ENCODE results near the gene PABPN1. TPM values are rescaled to one million over a fixed set of nuclear protein-coding genes. Genes with fewer than 3 reads are reported as not detected.
A peak's percentile ranks its signal among the peaks of the same experiment; 100 is the strongest.

PABPN1 gene
- total RNA-seq, 2 experiments from 2014 or later = 225 to 269 TPM

DNA sequence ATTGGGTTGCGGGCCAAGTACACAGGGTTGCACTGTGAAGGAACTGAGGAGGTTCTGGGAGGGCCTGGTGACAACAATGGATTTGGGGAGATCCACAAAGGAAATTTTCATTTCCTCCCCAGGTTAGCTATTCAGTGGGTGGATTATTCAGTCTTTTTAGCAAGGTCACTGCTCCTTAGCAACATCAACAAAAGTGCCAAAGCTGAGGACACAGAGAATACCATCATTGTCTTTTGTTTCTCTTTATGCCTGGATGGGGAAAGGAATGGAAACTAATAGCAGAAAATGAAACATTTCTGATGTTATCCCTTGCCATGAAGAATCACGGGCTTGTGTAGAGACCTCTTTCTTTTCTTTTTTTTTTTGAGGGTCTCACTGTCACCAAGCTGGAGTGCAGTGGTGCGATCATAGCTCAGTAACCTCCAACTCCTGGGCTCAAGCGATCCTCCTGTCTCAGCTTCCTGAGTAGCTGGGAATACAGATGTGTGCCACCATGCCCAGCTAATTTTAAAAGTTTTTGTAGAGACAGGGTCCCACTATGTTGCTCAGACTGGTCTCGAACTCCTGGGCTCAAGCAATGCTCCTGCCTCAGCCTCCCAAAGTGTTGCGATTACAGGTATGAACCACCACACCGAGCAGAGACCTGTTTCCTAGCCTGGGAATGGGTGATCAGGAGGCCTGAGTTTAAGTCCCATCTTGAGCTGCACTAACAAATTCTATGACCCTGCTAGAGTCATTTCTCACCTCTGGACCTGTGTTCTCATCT lies 25.1 kb upstream of the PABPN1 start:
- H3K9me3 Mint-ChIP-seq (ENCODE audit: low read depth) = no peaks in the 10 kb centered on the region

DNA sequence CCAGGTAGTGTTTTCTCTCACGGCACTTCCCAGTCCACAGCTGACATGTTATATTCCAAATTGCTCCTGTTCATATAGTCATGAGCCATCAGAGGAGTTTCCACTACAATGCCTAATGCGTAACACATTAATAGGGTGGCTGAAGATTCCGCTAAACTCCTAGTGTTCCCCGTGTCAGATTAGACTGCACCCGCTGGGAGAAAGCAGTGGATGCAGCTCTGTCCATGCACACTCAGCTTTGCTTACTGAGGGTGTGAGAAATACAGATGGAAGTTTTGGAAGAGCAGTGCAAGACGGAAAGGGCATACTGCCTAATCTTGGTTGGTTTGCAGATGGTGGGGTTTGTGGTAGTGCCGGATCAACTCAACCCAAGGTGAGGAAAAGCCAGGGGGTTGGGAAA lies 24.2 kb upstream of the PABPN1 start:
- Mint-ChIP-seq H3K9me3 (ENCODE audit: low read depth) (no peaks in the 10 kb centered on the region), H3K36me3 (peaks cover 21% of the 10 kb centered on the region), H3K27ac (no peak overlapping the region), H3K27me3 (no peaks in the 10 kb centered on the region), H3K4me1 (peaks cover 26% of the 10 kb centered on the region), H3K4me3 (no peak overlapping the region)
- CTCF ChIA-PET = interaction anchor here (0.6 to 9.6 kb wide), 7 partner anchors 9 to 408 kb away, joined by 3 to 51 read pairs (median 5); partner anchors contain the start of gene HOMEZ
- ATAC-seq (no peak), DNase-seq (peak; percentile 33)

More for the DNA sequence above, 25.1 kb upstream of the PABPN1 start:
- peaks cover 21% of the 10 kb centered on the region for H3K36me3 Mint-ChIP-seq
- DNase-seq (no peak), ATAC-seq (no peak)
- CTCF ChIA-PET = interaction anchor here (0.9 to 9.6 kb wide), 8 partner anchors 8 to 228 kb away, joined by 3 to 51 read pairs (median 4); partner anchors contain the start of gene HOMEZ
- H3K27me3 Mint-ChIP-seq = no peaks in the 10 kb centered on the region
- H3K4me3 Mint-ChIP-seq = no peak overlapping the region
- no peak overlapping the region for H3K27ac Mint-ChIP-seq
- peaks cover 26% of the 10 kb centered on the region for H3K4me1 Mint-ChIP-seq

DNA sequence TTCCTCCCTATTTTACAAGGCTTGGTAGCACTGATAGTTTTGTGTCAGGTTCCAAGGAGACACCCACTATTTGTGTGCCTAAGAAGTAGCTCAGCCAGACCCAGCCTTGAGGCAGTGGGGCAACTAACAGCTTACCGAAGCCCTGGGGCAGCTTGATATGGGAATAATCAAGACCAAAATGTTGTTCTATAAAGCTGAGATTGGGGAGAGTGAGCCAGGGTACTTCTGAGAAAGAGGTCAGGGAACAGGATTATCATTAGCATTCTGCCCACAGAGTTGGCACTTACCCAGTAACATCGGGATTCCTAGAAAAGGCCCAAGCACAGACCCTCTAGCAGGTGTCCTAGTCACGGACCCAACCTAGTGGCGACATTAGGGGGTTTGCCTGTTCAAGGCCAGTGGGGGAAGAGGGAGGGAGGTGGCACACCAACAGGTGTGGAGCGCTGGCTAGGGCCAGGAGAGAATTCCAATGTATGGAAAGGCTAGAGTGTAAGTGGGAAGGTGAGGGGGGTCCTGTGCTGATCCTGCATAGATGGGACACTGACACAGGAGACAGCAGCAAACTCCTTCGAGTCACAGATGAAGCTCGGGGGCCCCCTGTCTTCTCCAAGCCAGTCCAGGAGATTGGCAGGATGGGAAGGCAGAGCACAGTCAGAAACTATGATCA lies 23.5 kb upstream of the PABPN1 start:
- DNase-seq = peak; percentile 21
- Mint-ChIP-seq H3K27me3 (no peaks in the 10 kb centered on the region), H3K4me1 (peaks cover 26% of the 10 kb centered on the region), H3K4me3 (no peak overlapping the region), H3K36me3 (peaks cover 23% of the 10 kb centered on the region), H3K27ac (no peak overlapping the region), H3K9me3 (ENCODE audit: low read depth) (no peaks in the 10 kb centered on the region)
- ATAC-seq = no peak
- CTCF ChIA-PET = interaction anchor here (1.3 to 9.6 kb wide), 5 partner anchors 10 to 229 kb away, joined by 3 to 119 read pairs (median 6); partner anchors contain the start of genes HOMEZ and PABPN1

DNA sequence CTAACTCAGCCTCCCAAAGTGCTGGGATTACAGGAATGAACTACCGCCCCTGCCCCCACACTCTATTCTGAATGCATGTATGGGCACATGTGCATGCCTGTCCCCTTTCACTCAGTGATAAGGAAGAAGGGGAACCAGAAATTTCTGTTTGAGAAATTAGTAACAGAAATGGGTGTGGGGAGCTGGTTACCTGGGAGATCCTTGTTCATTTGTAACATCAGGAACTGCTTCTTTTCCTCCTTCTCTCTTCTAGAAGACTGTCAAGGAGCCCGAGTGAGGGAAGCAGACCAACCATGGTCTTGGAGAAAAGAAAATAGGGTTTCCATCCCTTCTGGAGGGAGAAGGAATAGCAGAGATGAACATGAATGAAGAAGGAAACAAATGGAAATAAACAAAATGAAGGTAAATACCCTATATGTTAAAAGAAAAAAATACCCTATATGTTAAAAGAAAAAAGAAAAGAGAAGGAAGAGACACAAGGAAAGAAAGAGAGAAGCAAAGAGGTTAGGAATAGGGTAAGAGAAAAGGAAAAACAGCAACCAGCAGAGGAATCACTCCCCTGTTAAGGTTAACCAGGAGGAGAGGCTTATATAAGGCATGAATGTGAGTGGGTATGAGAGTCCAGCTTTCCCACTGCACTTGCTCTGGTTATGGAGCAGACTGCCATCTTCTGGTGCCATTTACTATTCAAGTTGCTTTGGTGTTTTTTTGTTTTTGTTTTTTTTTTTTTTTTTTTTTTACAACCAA lies 21.9 kb upstream of the PABPN1 start:
- Mint-ChIP-seq H3K27me3 (no peaks in the 10 kb centered on the region), H3K36me3 (peaks cover 23% of the 10 kb centered on the region), H3K9me3 (ENCODE audit: low read depth) (no peaks in the 10 kb centered on the region), H3K4me3 (peak overlapping the region; percentile 96), H3K4me1 (peaks cover 26% of the 10 kb centered on the region), H3K27ac (no peak overlapping the region)
- CTCF ChIA-PET = interaction anchor here (0.6 to 8.9 kb wide), 8 partner anchors 10 to 268 kb away, joined by 3 to 119 read pairs (median 4); partner anchors contain the start of genes AP1G2, CEBPE, HOMEZ and PABPN1
- no peak for ATAC-seq
- peak; percentile 40 for DNase-seq

DNA sequence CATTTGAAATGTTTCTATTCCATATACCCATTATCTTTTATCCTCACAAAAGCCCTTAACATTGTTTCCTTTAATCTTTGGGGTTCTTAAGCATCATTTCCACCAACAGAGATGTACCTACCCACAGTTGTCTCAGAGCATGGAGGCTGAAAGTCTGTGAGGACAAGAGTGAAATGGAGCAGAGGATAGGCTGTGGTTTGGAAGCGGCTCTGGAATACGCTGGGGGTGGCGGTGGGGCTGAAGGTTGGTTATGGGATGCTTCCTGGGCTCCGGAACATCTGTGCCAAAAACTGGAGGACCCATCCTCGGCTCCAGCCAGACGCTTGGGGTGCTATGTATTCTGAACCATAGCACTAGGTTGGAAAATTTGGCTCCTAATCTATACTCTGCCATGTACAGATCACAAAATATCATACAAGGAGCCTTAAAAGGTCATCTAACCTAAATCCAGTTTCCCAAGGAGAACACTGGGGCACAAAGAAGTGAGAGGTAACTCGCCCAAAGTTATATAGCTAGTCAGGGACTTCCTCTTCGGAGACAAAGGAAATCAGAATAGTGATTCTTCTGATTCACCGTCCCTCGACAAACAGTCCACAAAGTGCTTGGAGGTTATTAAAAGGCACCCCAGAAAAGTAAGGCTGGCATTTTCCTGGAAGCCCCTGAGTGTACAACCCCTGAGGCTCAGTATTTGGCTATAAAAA lies 21.1 kb upstream of the PABPN1 start:
- no peaks in the 10 kb centered on the region for H3K9me3 Mint-ChIP-seq (ENCODE audit: low read depth)
- CTCF ChIA-PET = interaction anchor here (0.6 to 8.9 kb wide), 12 partner anchors 8 to 267 kb away, joined by 3 to 119 read pairs (median 4); partner anchors contain the start of genes AP1G2, CEBPE, HOMEZ and PABPN1

DNA sequence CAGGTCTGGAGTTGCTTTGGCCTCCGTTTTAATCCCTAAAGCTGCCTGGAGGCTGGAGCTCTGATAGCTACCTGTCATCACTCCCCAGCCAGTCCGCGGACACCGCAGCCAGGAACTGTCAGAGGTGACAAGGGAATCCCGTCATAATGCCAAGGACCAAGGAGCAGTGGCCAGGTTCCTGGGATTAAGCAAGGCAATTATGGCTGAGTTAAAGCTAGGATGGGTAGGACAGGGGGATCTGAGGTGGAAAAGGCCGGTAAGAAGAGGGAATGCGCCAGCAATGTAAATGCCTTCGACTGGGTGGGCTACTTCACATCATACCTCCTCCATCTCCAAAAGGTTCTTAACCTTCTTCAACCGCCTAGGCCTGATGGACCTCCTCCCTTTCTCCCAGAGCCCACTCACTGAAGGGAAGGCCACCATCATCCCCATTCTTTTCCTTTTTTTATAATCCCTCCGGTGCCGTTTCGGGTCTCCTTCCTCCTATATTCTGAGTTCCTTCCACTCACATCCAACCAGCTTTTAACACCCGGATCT lies 20.5 kb upstream of the PABPN1 start:
- Mint-ChIP-seq H3K27ac (peak overlapping the region; percentile 92), H3K4me3 (peak overlapping the region; percentile 96), H3K9me3 (ENCODE audit: low read depth) (no peaks in the 10 kb centered on the region), H3K36me3 (peaks cover 18% of the 10 kb centered on the region), H3K4me1 (peaks cover 18% of the 10 kb centered on the region), H3K27me3 (peaks cover 5% of the 10 kb centered on the region)
- DNase-seq (peak; percentile 43), ATAC-seq (no peak)
- CTCF ChIA-PET = interaction anchor here (0.6 to 8.9 kb wide), 11 partner anchors 9 to 243 kb away, joined by 3 to 119 read pairs (median 4); partner anchors contain the start of genes CEBPE, HOMEZ and PABPN1

More for the DNA sequence above, 21.1 kb upstream of the PABPN1 start:
- peaks cover 21% of the 10 kb centered on the region for H3K36me3 Mint-ChIP-seq
- peaks cover 5% of the 10 kb centered on the region for H3K27me3 Mint-ChIP-seq
- ATAC-seq = no peak
- H3K4me3 Mint-ChIP-seq = peak overlapping the region; percentile 96
- peak; percentile 39 for DNase-seq
- H3K4me1 Mint-ChIP-seq = peaks cover 21% of the 10 kb centered on the region
- peak overlapping the region; percentile 92 for H3K27ac Mint-ChIP-seq

DNA sequence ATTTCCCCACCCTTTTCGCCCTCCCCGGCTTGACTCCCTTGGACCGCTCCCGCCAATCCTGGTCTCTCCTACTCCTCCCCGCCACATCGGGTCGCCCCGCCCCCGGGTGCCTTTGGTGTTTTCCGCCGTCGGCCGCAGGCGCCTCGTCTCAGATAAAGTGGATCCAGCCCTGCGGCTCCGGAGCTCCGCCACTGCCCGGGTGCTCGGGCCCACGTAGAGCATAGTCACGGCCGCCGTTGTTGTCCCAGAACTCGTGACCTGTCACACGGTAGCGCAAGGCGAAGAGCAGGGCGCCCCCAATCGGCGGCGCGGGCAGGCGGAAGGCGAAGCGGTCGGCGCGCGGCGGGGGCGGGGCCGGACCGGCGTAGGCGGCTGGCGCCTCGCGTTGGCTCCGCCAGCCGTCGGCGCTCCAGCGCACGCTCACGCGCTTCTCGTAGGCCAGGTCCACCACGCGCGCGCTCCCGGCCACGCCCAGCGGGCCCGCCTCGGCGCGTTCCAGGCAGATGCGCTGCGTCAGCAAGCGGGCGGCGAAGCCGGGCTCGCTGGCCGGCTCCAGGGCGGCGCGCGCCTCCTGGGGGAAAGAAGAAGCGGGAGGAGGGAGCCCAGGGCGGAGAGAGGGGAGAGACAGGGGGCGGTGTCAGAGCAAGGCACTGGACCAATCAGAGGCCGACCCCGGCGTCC lies 19.8 kb upstream of the PABPN1 start:
- CTCF ChIA-PET = interaction anchor here (0.6 to 8.9 kb wide), 12 partner anchors 9 to 243 kb away, joined by 3 to 119 read pairs (median 5); partner anchors contain the start of genes CEBPE, HOMEZ and PABPN1

DNA sequence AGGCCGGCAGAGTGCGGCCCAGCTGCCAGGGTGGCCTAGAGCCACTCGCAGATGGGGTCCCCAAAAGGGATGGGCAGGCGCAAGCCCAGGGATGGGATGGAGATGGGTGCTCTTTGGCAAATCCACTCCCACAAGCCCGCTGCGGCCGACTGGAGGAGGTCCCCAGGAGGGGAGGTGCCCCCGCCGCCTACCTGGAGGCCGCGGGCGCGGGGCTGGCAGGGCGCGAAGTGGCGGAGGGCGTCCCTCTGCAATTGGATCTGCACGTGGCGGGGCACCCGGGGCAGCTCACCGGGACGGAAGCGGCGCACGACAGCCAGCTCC lies 19.3 kb upstream of the PABPN1 start:
- peaks cover 18% of the 10 kb centered on the region for H3K36me3 Mint-ChIP-seq
- peaks cover 25% of the 10 kb centered on the region for H3K4me1 Mint-ChIP-seq
- peak; percentile 25 for ATAC-seq
- H3K4me3 Mint-ChIP-seq = peak overlapping the region; percentile 96
- H3K27ac Mint-ChIP-seq = peak overlapping the region; percentile 92
- H3K27me3 Mint-ChIP-seq = peaks cover 12% of the 10 kb centered on the region
- H3K9me3 Mint-ChIP-seq (ENCODE audit: low read depth) = no peaks in the 10 kb centered on the region
- DNase-seq = no peak
- CTCF ChIA-PET = interaction anchor here (1.0 to 8.9 kb wide), 11 partner anchors 10 to 244 kb away, joined by 3 to 119 read pairs (median 5); partner anchors contain the start of genes HOMEZ and PABPN1

More for the DNA sequence above, 19.8 kb upstream of the PABPN1 start:
- Mint-ChIP-seq H3K27me3 (peaks cover 12% of the 10 kb centered on the region), H3K27ac (peak overlapping the region; percentile 92), H3K9me3 (ENCODE audit: low read depth) (no peaks in the 10 kb centered on the region), H3K4me3 (peak overlapping the region; percentile 96), H3K36me3 (peaks cover 18% of the 10 kb centered on the region), H3K4me1 (peaks cover 25% of the 10 kb centered on the region)
- DNase-seq (peak; percentile 98), ATAC-seq (peak; percentile 85)

DNA sequence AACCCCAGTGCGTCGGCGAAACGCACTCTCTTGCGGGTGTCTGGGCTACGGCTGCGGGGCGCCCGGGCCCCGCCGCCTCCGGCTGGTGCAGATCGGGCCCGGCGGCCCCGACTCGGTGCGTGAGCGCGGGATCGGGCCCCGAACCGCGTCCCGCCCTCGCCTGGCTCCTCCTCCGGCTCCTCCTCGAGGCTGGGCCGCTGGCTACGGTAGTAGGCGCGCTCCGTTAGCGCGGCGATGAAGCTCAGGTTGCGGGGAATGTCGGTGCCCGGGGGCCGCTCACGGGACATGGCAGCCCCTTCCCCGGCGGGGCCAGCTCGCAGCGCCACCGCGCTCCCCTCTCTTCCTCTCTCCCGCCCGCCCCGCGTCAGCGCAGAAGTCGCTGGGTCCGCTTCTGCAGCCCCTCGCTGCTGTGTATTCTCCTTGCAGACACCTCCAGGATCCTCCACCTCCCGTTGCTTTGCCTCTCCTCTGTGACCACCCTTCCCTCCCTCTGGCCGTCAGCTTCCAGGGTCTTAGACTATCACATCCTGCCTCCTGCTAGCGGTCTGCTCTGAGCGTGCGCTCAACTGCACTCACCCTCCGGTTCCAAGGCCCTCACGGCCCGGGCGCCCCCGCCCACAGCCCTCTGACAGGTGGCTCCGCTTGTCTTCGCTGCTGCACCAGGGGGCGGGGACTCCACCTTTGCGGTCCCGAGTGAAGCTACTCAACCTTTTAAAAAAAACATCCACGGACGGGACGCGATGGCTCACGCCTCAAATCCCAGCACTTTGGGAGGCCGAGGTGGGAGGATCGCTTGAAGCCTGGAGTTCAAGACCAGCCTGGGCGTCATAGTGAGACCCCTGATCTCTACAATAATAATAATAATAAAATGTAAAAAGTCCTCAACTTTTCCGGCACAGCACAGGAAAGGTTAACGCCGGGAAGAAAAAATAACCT lies 18.7 kb upstream of the PABPN1 start, which contains the start of gene PPP1R3E:
Gene PPP1R3E (minus strand): TSS at position 570 of the 936 bp plus-strand sequence. CDS start 283 bp downstream, at position 287.
- ATAC-seq = peak; percentile 46
- DNase-seq = peak; percentile 90
- Mint-ChIP-seq H3K9me3 (ENCODE audit: low read depth) (no peaks in the 10 kb centered on the region), H3K27me3 (peaks cover 18% of the 10 kb centered on the region), H3K27ac (peak within 1 kb of the TSS; percentile 97), H3K36me3 (peaks cover 16% of the 10 kb centered on the region), H3K4me3 (peak within 1 kb of the TSS; percentile 96), H3K4me1 (peaks cover 26% of the 10 kb centered on the region)
- CTCF ChIA-PET = interaction anchor here (0.6 to 8.9 kb wide), 13 partner anchors 10 to 295 kb away, joined by 3 to 119 read pairs (median 4); partner anchors contain the start of genes HOMEZ and PABPN1

DNA sequence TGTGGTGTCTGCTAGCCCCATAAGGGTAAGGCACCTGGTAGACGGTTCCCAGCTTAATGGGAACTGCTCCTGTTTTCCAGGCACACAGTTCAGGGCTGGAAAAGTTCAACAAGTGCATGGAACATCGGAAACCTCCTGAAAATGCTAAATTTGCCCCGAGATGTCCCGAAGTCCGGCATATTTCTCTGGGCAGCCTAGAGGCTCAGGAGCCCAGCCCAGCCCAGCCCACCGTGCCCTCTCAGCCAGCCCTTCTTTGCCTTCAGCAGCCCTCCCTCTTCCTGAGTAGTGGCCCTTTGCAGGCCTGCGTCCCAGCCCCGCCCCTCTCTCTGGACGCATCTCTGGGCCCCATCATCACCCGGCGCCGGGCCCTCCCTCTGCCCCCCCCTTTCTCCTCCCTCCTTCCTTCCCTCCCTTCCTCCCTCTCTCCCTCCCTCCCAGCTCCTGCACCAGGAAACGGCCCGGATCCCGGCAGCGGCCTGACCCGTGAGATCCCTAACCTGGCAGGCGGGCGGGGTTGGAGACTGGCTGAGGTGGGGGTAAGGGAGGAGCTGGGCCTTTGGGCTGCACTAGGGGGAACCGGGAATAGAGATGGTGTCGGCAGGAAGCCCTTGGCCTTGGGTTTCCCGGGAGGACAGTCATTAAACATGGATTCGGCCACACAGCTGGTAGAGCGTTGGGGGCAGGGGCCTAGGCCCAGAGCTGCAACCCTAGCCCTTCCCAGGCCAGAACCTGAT lies 14.7 kb upstream of the PABPN1 start, which contains the start of gene BCL2L2:
Gene BCL2L2 (plus strand): TSS at position 422 of the 734 bp plus-strand sequence. CDS start 935 bp downstream, outside the sequence.
- CTCF ChIA-PET = interaction anchor here (0.6 to 8.9 kb wide), 4 partner anchors 14 to 186 kb away, joined by 3 to 119 read pairs (median 4); partner anchors contain the start of gene PABPN1
- Mint-ChIP-seq H3K27ac (peak within 1 kb of the TSS; percentile 46), H3K4me1 (peaks cover 16% of the 10 kb centered on the region), H3K36me3 (peaks cover 2% of the 10 kb centered on the region), H3K9me3 (ENCODE audit: low read depth) (no peaks in the 10 kb centered on the region), H3K27me3 (peaks cover 18% of the 10 kb centered on the region), H3K4me3 (peak within 1 kb of the TSS; percentile 59)
- ATAC-seq (no peak), DNase-seq (peak; percentile 61)

Measured in activated CD8-positive, alpha-beta memory T cell treated with anti-CD3 and anti-CD28 coated beads, Interleukin-2, amount 10 ng/mL, durations not matched to agents 7 days and 5 days (primary cell).